ENCODE measurements around the gene CHI3L2.
A peak's percentile ranks its signal among the peaks of the same experiment; 100 is the strongest.

CHI3L2 gene

GRCh38 chr1:111217183-111217910 is 10.2 kb upstream of the CHI3L2 start:
- TF ChIP-seq JUND (IDR thresholded peaks at IDR 0.05; ENCODE audit: low read depth): no peak
- in situ Hi-C loops (cut with HindIII; ENCODE audit: low pct_unique_long_range_greater_than_20kb, low sequenced_read_pairs): no loop called here
- DNase-seq (ENCODE audit: low read depth in 1 of 2, low spot score in 1 of 2): no peak

- no peak for TF ChIP-seq JUND (IDR thresholded peaks at IDR 0.05; ENCODE audit: low read depth)
- in situ Hi-C loops (cut with HindIII; ENCODE audit: low pct_unique_long_range_greater_than_20kb, low sequenced_read_pairs): no loop called here
- no peak for DNase-seq (ENCODE audit: low read depth in 1 of 2, low spot score in 1 of 2)
Observed at GRCh38 chr1:111218701-111219556, 8.6 kb upstream of the CHI3L2 start.

- in situ Hi-C loops (cut with HindIII; ENCODE audit: low pct_unique_long_range_greater_than_20kb, low sequenced_read_pairs): no loop called here
- TF ChIP-seq JUND (IDR thresholded peaks at IDR 0.05; ENCODE audit: low read depth): no peak
- DNase-seq (ENCODE audit: low read depth in 1 of 2, low spot score in 1 of 2): no peak
Observed at GRCh38 chr1:111219557-111220286, 7.8 kb upstream of the CHI3L2 start.

- in situ Hi-C loops (cut with HindIII; ENCODE audit: low pct_unique_long_range_greater_than_20kb, low sequenced_read_pairs): no loop called here
Observed at GRCh38 chr1:111220302-111220890, 7.1 kb upstream of the CHI3L2 start.

GRCh38 chr1:111221276-111221632 is 6.3 kb upstream of the CHI3L2 start:
- in situ Hi-C loops (cut with HindIII; ENCODE audit: low pct_unique_long_range_greater_than_20kb, low sequenced_read_pairs): no loop called here
- TF ChIP-seq JUND (IDR thresholded peaks at IDR 0.05; ENCODE audit: low read depth): no peak
- no peak for DNase-seq (ENCODE audit: low read depth in 1 of 2, low spot score in 1 of 2)

More at GRCh38 chr1:111220302-111220890, 7.1 kb upstream of the CHI3L2 start:
- TF ChIP-seq JUND (IDR thresholded peaks at IDR 0.05; ENCODE audit: low read depth): no peak
- no peak for DNase-seq (ENCODE audit: low read depth in 1 of 2, low spot score in 1 of 2)

GRCh38 chr1:111221633-111222291 is 5.8 kb upstream of the CHI3L2 start:
- in situ Hi-C loops (cut with HindIII; ENCODE audit: low pct_unique_long_range_greater_than_20kb, low sequenced_read_pairs): no loop called here
- DNase-seq (ENCODE audit: low read depth in 1 of 2, low spot score in 1 of 2): no peak
- no peak for TF ChIP-seq JUND (IDR thresholded peaks at IDR 0.05; ENCODE audit: low read depth)

- peak; percentile 63 to 88 for DNase-seq (ENCODE audit: low read depth in 1 of 2, low spot score in 1 of 2)
- TF ChIP-seq JUND (IDR thresholded peaks at IDR 0.05; ENCODE audit: low read depth): no peak
- in situ Hi-C loops (cut with HindIII; ENCODE audit: low pct_unique_long_range_greater_than_20kb, low sequenced_read_pairs): no loop called here
Observed at GRCh38 chr1:111222308-111223125, 5.0 kb upstream of the CHI3L2 start.

GRCh38 chr1:111223126-111223685 is 4.3 kb upstream of the CHI3L2 start:
- in situ Hi-C loops (cut with HindIII; ENCODE audit: low pct_unique_long_range_greater_than_20kb, low sequenced_read_pairs): no loop called here
- DNase-seq (ENCODE audit: low read depth in 1 of 2, low spot score in 1 of 2): no peak
- no peak for TF ChIP-seq JUND (IDR thresholded peaks at IDR 0.05; ENCODE audit: low read depth)

GRCh38 chr1:111225091-111225490 is 2.4 kb upstream of the CHI3L2 start:
- in situ Hi-C loops (cut with HindIII; ENCODE audit: low pct_unique_long_range_greater_than_20kb, low sequenced_read_pairs): no loop called here
- DNase-seq (ENCODE audit: low read depth in 1 of 2, low spot score in 1 of 2): no peak
- no peak for TF ChIP-seq JUND (IDR thresholded peaks at IDR 0.05; ENCODE audit: low read depth)

- TF ChIP-seq JUND (IDR thresholded peaks at IDR 0.05; ENCODE audit: low read depth): no peak
- in situ Hi-C loops (cut with HindIII; ENCODE audit: low pct_unique_long_range_greater_than_20kb, low sequenced_read_pairs): no loop called here
- DNase-seq (ENCODE audit: low read depth in 1 of 2, low spot score in 1 of 2): no peak
Observed at GRCh38 chr1:111225717-111226400, 1.7 kb upstream of the CHI3L2 start.

Measured in T47D (cell line).